ENCODE measurements around the gene PNKP. TPM values are rescaled to one million over a fixed set of nuclear protein-coding genes. Genes with fewer than 3 reads are reported as not detected.

The PNKP gene
- total RNA-seq, 4 donors from 2014 or later = 47.7 to 104 (median 77.7) TPM

DNA sequence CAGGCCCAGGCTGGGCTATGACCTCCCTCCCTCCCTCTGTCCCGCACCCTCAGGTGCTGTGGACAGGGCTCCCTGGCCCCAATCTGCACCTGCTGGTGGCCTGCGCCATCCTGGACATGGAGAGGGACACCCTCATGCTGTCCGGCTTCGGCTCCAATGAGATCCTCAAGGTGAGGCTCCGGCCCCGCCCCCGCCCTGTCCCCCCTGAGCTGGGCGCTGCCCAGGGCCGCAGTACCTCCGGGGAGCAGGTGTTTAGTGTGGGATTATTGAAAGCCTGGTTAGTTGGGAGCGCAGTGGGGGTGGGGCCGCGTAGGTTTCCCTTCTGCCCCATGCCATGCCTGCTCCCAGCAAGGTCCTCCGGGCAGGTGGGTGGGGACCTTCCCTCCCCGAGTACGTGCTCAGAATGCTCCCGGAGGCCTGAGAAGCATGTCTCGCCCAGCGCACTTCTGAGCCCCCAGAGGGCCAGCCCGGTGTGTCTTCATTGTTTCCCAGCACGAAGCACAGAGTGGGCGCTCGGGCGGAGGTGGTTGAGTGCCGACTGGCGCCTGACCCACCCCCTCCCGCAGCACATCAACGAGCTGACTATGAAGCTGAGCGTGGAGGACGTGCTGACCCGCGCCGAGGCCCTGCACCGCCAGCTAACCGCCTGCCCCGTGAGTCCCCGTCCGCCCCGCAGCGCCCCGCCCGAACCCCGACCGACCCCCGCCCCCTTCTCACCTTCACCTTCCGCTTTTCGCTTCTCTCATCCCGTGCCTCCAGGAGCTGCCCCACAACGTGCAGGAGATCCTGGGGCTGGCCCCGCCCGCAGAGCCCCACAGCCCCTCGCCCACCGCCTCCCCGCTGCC is 20.5 kb upstream of the PNKP start:
- no peaks in the 10 kb centered on the region for H3K4me1 ChIP-seq
- no peaks in the 10 kb centered on the region for H3K36me3 ChIP-seq
- H3K27me3 ChIP-seq = no peaks in the 10 kb centered on the region
- no peaks in the 10 kb centered on the region for H3K9me3 ChIP-seq
- no peak overlapping the region for H3K4me3 ChIP-seq
- no peak for DNase-seq
- no peak overlapping the region for H3K27ac ChIP-seq
- intact Hi-C loops (cut with DNase I; ENCODE audit: low total_unique reads) = no loop called here
- no peak for TF ChIP-seq POLR2A (IDR thresholded peaks at IDR 0.05)
- TF ChIP-seq, protein P1, sequence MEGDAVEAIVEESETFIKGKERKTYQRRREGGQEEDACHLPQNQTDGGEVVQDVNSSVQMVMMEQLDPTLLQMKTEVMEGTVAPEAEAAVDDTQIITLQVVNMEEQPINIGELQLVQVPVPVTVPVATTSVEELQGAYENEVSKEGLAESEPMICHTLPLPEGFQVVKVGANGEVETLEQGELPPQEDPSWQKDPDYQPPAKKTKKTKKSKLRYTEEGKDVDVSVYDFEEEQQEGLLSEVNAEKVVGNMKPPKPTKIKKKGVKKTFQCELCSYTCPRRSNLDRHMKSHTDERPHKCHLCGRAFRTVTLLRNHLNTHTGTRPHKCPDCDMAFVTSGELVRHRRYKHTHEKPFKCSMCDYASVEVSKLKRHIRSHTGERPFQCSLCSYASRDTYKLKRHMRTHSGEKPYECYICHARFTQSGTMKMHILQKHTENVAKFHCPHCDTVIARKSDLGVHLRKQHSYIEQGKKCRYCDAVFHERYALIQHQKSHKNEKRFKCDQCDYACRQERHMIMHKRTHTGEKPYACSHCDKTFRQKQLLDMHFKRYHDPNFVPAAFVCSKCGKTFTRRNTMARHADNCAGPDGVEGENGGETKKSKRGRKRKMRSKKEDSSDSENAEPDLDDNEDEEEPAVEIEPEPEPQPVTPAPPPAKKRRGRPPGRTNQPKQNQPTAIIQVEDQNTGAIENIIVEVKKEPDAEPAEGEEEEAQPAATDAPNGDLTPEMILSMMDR (IDR thresholded peaks at IDR 0.05) = no peak

DNA sequence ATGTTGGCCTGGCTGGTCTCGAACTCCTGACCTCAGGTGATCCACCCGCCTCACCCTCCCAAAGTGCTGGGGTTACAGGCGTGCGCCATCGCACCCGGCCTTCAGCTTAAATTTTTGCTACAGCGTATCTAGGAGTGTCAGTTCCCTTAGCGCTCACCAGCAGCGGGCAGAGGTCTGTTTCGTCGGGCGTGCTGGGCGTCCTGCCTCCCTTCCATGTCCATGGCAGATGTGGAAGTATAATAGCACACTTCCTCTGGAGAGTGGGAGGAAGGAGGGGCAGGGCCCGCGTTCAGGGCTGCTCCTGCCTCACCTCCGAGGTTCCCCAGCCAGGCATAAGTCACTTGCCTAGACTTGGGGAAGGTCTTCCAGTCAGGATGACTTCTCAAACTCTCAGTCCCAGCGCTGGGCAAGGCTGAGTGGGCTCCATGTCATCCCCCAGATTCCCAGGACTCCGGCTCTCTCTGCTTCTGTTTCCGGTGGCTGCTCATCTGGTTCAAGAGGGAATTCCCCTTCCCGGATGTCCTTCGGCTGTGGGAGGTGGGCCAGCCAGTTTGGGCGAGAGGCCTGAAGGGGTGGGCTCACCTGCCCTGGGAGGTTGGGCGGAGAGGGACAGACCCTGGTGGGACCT is 19.8 kb upstream of the PNKP start:
- TF ChIP-seq POLR2A (IDR thresholded peaks at IDR 0.05) = no peak
- Histone ChIP-seq H3K4me1 (no peaks in the 10 kb centered on the region), H3K36me3 (no peaks in the 10 kb centered on the region), H3K9me3 (no peaks in the 10 kb centered on the region), H3K4me3 (no peak overlapping the region), H3K27ac (no peak overlapping the region), H3K27me3 (no peaks in the 10 kb centered on the region)
- intact Hi-C loops (cut with DNase I; ENCODE audit: low total_unique reads) = no loop called here
- DNase-seq = peak in 1 of 2 donors; percentile 7

DNA sequence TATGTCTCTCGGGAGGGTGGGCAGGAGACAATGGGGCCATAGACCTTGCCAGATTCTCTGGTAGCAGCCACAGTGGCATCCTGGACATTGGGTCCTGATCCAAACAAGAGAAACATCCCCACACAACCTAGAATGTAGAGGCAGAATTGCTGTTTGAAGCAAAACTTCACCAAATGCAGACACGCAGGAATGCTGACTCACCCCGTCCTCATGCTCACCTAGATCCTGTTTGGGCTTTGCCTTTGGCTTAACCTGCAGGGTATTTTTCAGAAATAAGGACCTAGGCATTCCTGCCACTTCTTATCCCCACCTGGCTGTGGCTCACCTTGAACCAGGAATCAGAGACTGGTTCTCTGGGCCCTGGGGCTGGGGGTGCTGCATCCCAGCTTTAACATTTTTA is 17.4 kb upstream of the PNKP start:
- no peak overlapping the region for H3K27ac ChIP-seq
- no peak for TF ChIP-seq POLR2A (IDR thresholded peaks at IDR 0.05)
- TF ChIP-seq, protein P1 (IDR thresholded peaks at IDR 0.05) = no peak
- intact Hi-C loops (cut with DNase I; ENCODE audit: low total_unique reads) = no loop called here
- no peak for DNase-seq
- H3K4me1 ChIP-seq = no peaks in the 10 kb centered on the region
- H3K4me3 ChIP-seq = no peak overlapping the region
- H3K27me3 ChIP-seq = no peaks in the 10 kb centered on the region
- no peaks in the 10 kb centered on the region for H3K36me3 ChIP-seq
- H3K9me3 ChIP-seq = no peaks in the 10 kb centered on the region

DNA sequence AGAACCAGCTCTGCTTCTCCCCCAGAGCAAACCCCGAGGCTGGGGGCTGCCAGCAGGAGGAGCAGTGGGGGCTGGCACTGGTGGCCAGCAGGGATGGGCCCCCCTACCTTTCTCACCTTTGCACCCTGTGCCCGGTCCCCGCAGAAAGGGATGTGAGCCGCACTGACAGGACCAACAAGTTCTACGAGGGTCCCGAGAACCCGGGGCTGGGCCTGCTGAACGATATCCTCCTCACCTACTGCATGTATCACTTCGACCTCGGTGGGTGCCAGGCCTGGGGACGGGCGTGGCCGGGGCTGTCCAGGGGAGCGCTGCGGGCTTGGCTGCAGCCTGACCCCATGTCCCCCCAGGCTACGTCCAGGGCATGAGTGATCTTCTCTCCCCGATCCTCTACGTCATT is 16.7 kb upstream of the PNKP start:
- no peaks in the 10 kb centered on the region for H3K27me3 ChIP-seq
- no peak overlapping the region for H3K4me3 ChIP-seq
- H3K9me3 ChIP-seq = no peaks in the 10 kb centered on the region
- intact Hi-C loops (cut with DNase I; ENCODE audit: low total_unique reads) = no loop called here
- DNase-seq = peak in 1 of 2 donors; percentile 13
- H3K4me1 ChIP-seq = no peaks in the 10 kb centered on the region
- no peaks in the 10 kb centered on the region for H3K36me3 ChIP-seq
- TF ChIP-seq POLR2A (IDR thresholded peaks at IDR 0.05) = no peak
- TF ChIP-seq, protein P1 (IDR thresholded peaks at IDR 0.05) = no peak
- no peak overlapping the region for H3K27ac ChIP-seq

DNA sequence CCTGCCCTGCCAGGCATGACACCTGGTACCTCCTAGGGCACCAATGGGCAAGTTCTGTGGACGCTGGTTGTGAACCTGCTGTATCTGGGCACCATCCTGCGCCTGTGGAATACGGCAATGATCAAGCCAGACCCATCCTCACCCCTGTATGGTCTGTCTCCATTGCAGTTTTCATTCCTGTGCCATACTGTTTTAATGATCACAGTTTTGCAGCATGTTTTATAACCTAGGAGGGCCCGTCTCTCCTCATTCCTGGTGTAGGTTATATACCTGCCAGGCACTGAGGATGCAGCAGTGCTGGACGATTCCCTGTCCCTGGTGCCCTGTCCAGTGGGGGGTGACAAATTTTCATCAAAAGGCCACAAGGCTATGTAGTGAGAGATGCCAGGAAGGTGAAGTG is 15.7 kb upstream of the PNKP start:
- intact Hi-C loops (cut with DNase I; ENCODE audit: low total_unique reads) = no loop called here
- Histone ChIP-seq H3K27ac (no peak overlapping the region), H3K4me1 (peaks cover 0 to 7% of the 10 kb centered on the region in 2 donors), H3K27me3 (no peaks in the 10 kb centered on the region), H3K4me3 (no peak overlapping the region), H3K9me3 (no peaks in the 10 kb centered on the region), H3K36me3 (no peaks in the 10 kb centered on the region)
- no peak for DNase-seq
- TF ChIP-seq POLR2A (IDR thresholded peaks at IDR 0.05) = no peak
- TF ChIP-seq, protein P1 (IDR thresholded peaks at IDR 0.05) = no peak
